ENCODE measurements around the gene POLDIP2. TPM values are rescaled to one million over a fixed set of nuclear protein-coding genes. Genes with fewer than 3 reads are reported as not detected.
A peak's percentile ranks its signal among the peaks of the same experiment; 100 is the strongest.

POLDIP2 gene
- polyA plus RNA-seq, 1 of the 3 experiments (the other 2 are of a cell fraction): 98.1 TPM

DNA sequence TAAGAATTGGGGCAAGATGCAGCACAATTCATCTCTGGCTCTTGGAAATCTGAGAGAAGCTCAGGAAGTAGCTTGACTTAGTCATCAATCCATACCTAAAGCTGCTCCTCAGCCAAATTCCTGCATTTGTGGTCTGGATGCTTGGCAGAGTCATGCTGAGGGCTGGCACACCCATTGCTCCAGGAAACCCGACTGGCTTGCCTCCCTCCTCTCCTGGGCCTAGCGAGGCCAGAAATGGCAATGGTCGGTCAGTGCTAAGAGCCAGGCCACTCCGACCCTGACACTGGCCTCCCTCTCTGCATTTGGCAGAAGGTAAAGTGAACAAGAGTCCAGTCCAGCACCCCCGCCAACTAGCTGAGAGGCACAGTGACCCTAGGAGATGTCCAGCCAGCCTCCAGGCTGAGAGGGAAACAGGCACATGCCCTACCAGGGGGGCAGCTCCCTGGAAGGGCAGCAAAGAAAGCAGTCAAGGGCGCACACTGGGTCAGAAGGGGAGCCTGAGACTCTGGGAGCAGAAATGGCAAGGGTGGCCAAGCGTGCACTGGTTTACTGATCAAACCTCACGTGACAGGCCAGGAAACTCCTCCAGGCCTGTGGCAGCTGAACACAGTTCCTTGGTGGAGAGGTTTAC, 10.0 kb downstream of the POLDIP2 start (continued):
- TF ChIP-seq, protein P1, sequence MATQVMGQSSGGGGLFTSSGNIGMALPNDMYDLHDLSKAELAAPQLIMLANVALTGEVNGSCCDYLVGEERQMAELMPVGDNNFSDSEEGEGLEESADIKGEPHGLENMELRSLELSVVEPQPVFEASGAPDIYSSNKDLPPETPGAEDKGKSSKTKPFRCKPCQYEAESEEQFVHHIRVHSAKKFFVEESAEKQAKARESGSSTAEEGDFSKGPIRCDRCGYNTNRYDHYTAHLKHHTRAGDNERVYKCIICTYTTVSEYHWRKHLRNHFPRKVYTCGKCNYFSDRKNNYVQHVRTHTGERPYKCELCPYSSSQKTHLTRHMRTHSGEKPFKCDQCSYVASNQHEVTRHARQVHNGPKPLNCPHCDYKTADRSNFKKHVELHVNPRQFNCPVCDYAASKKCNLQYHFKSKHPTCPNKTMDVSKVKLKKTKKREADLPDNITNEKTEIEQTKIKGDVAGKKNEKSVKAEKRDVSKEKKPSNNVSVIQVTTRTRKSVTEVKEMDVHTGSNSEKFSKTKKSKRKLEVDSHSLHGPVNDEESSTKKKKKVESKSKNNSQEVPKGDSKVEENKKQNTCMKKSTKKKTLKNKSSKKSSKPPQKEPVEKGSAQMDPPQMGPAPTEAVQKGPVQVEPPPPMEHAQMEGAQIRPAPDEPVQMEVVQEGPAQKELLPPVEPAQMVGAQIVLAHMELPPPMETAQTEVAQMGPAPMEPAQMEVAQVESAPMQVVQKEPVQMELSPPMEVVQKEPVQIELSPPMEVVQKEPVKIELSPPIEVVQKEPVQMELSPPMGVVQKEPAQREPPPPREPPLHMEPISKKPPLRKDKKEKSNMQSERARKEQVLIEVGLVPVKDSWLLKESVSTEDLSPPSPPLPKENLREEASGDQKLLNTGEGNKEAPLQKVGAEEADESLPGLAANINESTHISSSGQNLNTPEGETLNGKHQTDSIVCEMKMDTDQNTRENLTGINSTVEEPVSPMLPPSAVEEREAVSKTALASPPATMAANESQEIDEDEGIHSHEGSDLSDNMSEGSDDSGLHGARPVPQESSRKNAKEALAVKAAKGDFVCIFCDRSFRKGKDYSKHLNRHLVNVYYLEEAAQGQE (IDR thresholded peaks at IDR 0.05; ENCODE audit: low read depth, low read length): no peak
- TF ChIP-seq MEF2A (IDR thresholded peaks at IDR 0.05; ENCODE audit: borderline replicate concordance, low read depth) (no peak), FOXJ3 (CRISPR knock-in tag; IDR thresholded peaks at IDR 0.05) (no peak), RCOR1 (IDR thresholded peaks at IDR 0.05; ENCODE audit: low read length) (no peak), SMC3 (IDR thresholded peaks at IDR 0.05; ENCODE audit: low read depth, low read length) (no peak; the same call in 1 of the 2 replicates), NFIC (IDR thresholded peaks at IDR 0.05; ENCODE audit: borderline replicate concordance) (peak; percentile 93)
- TF ChIP-seq, protein P2, sequence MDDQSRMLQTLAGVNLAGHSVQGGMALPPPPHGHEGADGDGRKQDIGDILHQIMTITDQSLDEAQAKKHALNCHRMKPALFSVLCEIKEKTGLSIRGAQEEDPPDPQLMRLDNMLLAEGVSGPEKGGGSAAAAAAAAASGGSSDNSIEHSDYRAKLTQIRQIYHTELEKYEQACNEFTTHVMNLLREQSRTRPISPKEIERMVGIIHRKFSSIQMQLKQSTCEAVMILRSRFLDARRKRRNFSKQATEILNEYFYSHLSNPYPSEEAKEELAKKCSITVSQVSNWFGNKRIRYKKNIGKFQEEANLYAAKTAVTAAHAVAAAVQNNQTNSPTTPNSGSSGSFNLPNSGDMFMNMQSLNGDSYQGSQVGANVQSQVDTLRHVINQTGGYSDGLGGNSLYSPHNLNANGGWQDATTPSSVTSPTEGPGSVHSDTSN (IDR thresholded peaks at IDR 0.05): peak; percentile 75

DNA sequence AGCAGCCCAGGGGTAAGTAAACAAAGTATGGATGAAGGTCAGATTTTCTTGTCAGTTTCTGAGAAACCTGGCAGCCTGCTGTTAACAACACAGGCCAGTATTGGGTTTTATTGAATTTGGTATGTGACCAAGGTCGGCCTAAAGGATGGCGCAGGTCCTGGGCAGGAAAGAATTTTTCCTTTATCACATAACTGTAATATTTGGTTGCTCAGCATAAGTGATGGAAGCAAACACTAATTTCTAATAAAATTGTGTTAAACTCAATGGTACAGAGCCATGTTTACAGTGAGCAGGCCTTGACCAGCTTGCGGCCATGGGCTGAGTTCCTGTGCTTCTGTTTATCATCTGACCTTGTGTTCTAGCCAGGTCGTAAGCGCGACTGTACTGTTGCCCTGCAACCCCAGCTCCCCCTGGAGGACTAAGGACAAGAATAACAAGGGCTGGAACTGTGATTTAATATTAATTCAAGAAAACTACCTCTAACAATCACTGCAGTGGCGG, 10.5 kb downstream of the POLDIP2 start:
- peak; percentile 39 for DNase-seq
- CTCF ChIA-PET: interaction anchor here (0.8 to 2.0 kb wide), 4 partner anchors 11 to 118 kb away, joined by 3 to 8 read pairs (median 4); partner anchors contain the start of genes IFT20, POLDIP2 and TNFAIP1

More for the DNA sequence above, 10.5 kb downstream of the POLDIP2 start:
- peak; percentile 23; the same call in 1 of the 2 replicates for TF ChIP-seq RAD21 (IDR thresholded peaks at IDR 0.05; ENCODE audit: low read length)
- no peak for TF ChIP-seq TAF1 (IDR thresholded peaks at IDR 0.05; ENCODE audit: borderline replicate concordance, low read depth, low read length)
- TF ChIP-seq, protein P3, sequence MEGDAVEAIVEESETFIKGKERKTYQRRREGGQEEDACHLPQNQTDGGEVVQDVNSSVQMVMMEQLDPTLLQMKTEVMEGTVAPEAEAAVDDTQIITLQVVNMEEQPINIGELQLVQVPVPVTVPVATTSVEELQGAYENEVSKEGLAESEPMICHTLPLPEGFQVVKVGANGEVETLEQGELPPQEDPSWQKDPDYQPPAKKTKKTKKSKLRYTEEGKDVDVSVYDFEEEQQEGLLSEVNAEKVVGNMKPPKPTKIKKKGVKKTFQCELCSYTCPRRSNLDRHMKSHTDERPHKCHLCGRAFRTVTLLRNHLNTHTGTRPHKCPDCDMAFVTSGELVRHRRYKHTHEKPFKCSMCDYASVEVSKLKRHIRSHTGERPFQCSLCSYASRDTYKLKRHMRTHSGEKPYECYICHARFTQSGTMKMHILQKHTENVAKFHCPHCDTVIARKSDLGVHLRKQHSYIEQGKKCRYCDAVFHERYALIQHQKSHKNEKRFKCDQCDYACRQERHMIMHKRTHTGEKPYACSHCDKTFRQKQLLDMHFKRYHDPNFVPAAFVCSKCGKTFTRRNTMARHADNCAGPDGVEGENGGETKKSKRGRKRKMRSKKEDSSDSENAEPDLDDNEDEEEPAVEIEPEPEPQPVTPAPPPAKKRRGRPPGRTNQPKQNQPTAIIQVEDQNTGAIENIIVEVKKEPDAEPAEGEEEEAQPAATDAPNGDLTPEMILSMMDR (IDR thresholded peaks at IDR 0.05): peak; percentile 39
- TF ChIP-seq SMC3 (IDR thresholded peaks at IDR 0.05; ENCODE audit: low read depth, low read length): peak; percentile 1; the same call in 1 of the 2 replicates
- TF ChIP-seq MEF2A (IDR thresholded peaks at IDR 0.05; ENCODE audit: borderline replicate concordance, low read depth): no peak
- TF ChIP-seq JUND (IDR thresholded peaks at IDR 0.05): 0 out of 2 replicates have a peak, but pooled peaks have one; percentile 15
- no peak for TF ChIP-seq POLR2AphosphoS5 (IDR thresholded peaks at IDR 0.05; ENCODE audit: low read depth, low read length)
- H3K4me1 ChIP-seq (ENCODE audit: control insufficient read depth in 1 of 2, insufficient read depth in 2 of 2, low read depth in 1 of 2, low read length in 1 of 2): peaks cover 9 to 23% of the 10 kb centered on the region in 2 experiments
- POLR2A ChIA-PET: interaction anchor here (0.9 to 2.9 kb wide), 4 partner anchors 8 to 11 kb away, joined by 3 to 15 read pairs (median 9); partner anchors contain the start of genes IFT20, POLDIP2 and TNFAIP1
- H3K9ac ChIP-seq: peak overlapping the region; percentile 5; the same call in 1 of the 2 replicates
- no peak overlapping the region for H3K4me3 ChIP-seq (ENCODE audit: low read depth in 2 of 2, low read length in 1 of 2)
- H4K20me1 ChIP-seq (ENCODE audit: insufficient read depth): no peaks in the 10 kb centered on the region
- peak overlapping the region; percentile 80 to 83 for H3K27ac ChIP-seq (ENCODE audit: low read depth in 2 of 2, low read length in 1 of 2)
- H3K79me2 ChIP-seq (ENCODE audit: insufficient read depth): peaks cover 7% of the 10 kb centered on the region; the same call in 1 of the 2 replicates
- WGBS (ENCODE audit: low lambda C conversion rate): 74% methylated on average over 7 of the region's 7 CpGs
- no peaks in the 10 kb centered on the region for H3K27me3 ChIP-seq (ENCODE audit: insufficient read depth)
- peaks cover 43% of the 10 kb centered on the region for H3F3A ChIP-seq (replicated peaks; ENCODE audit: insufficient read depth)
- H2AFZ ChIP-seq (ENCODE audit: low read depth): no peak overlapping the region
- H3K9me3 ChIP-seq: no peaks in the 10 kb centered on the region
- H3K9me2 ChIP-seq: no peaks in the 10 kb centered on the region
- H3K36me3 ChIP-seq (replicated peaks in 1 of 2; ENCODE audit: control insufficient read depth in 1 of 2, insufficient read depth in 2 of 2, low read length in 1 of 2): peaks cover 62 to 82% of the 10 kb centered on the region in 2 experiments
- H3K4me2 ChIP-seq: peak overlapping the region; percentile 53

Measured in SK-N-SH (cell line).